ENCODE measurements around the gene HSPE1. TPM values are rescaled to one million over a fixed set of nuclear protein-coding genes. Genes with fewer than 3 reads are reported as not detected.
"Not testable (repeated sequence)": the region's sequence is repeated elsewhere in the genome, so short reads cannot be mapped to it uniquely, and the experiment has no call there.

Gene HSPE1
- total RNA-seq, 1 experiment from 2014 or later = 218 TPM

DNA sequence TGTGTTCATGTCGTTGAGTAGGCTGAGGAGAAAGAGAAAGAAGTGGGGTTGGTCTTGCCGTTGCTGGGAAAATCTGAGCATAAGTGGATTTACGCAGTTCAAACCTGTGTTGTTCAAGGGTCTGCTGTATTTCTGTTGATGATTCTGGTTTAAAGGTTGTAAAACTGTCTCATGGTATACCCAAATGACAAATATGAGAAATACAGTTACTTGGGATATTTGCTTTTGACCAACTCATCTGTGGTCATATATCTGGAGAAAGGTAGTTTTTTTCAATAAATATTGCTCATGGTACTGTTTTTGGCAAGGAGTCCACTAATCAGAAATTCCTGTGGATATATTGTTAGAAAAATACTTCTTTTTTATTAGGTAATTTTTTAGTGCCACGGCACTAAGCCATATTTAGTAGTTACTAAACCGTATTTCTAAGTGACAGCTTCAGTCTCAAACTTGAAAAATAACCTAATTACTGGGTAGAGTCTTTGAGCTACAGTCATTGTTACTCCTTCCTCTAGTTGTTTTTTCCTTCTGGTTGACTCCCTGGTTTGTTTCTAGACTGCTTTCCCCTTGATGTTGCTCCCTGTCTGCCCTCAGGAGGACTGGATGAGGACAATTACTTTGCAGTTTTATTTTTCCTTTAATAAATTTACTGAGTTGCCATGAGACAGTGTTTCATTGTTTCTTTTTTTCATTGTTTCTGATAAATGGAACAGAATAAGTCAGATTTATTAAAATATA is 47.2 kb downstream of the HSPE1 start:
- DNase-seq (ENCODE audit: low spot score) = no peak
- in situ Hi-C loops (cut with HindIII; ENCODE audit: low sequenced_read_pairs) = no loop called here

DNA sequence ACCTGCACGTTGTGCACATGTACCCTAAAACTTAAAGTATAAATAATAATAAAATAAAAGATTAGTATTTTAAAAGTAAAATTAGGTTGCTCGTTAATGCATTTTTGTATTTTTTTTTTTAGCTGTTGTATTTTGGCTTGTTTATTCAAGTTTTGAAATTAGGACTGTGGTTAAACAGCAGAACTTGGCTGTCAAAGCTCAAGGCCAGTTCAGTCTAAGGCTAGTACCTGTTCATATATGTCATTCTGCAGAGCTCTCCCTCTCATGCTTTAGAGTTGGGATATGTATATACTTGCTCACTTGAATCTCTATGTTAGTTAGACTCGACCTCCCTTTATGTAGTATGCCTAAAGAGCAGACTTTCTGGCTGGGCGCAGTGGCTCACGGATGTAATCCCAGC is 48.4 kb downstream of the HSPE1 start:
- in situ Hi-C loops (cut with HindIII; ENCODE audit: low sequenced_read_pairs) = no loop called here

DNA sequence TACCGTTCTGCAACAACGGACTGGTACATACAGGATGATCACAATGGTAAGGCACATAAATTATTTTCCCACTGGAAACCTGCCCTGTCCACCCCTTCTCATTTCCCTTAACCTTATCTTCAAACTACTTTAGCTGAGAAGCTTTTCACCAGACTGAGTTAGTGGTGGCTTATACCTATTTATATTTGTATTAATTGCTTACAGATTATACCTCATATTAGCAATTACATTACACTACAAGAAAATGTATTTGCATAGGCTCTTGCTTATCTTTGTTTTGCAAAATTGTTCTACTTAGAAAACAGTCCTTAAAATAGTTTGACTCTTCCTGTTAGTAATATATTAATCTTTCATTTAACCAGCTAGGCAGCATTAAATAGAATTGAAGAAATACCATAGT is 51.1 kb downstream of the HSPE1 start:
- DNase-seq (ENCODE audit: low spot score); in situ Hi-C loops (cut with HindIII; ENCODE audit: low sequenced_read_pairs): not testable (repeated sequence)

More for the DNA sequence above, 48.4 kb downstream of the HSPE1 start:
- DNase-seq (ENCODE audit: low spot score) = no peak

Other genes starting within 250 kb of the HSPE1 start
- gene ANKRD44, start 189.6 kb upstream of the HSPE1 start, total RNA-seq (2014; rRNA removed; shearing (Covaris generic)) = not detected in 2 replicates
- gene SF3B1, start 65.4 kb upstream of the HSPE1 start, total RNA-seq (2014; rRNA removed; shearing (Covaris generic)) = 199 and 255 TPM in 2 replicates
- gene COQ10B, start 46.8 kb upstream of the HSPE1 start, total RNA-seq (2014; rRNA removed; shearing (Covaris generic)) = 39.4 and 61.2 TPM in 2 replicates
- 108 and 158 TPM in 2 replicates for gene HSPD1, start 539 bp upstream of the HSPE1 start, total RNA-seq (2014; rRNA removed; shearing (Covaris generic))
- gene MOB4, start 15.7 kb downstream of the HSPE1 start, total RNA-seq (2014; rRNA removed; shearing (Covaris generic)) = 22.6 and 34.1 TPM in 2 replicates
- not detected in 2 replicates for gene RFTN2, start 175.2 kb downstream of the HSPE1 start, total RNA-seq (2014; rRNA removed; shearing (Covaris generic))
- 9.9 and 13.4 TPM in 2 replicates for gene MARS2, start 205.0 kb downstream of the HSPE1 start, total RNA-seq (2014; rRNA removed; shearing (Covaris generic))

Data from G401 (cell line).